Lower lobe of right lung (tissue), 2 donors: ENCODE measurements around the gene PKM. TPM values are rescaled to one million over a fixed set of nuclear protein-coding genes. Genes with fewer than 3 reads are reported as not detected.

Source experiments
- ATAC-seq, 2 donors: fragments of 200-7000 bp; cut with Tn5 transposase; one replicate each; pipeline ENCODE4 v1.9.1; 2020 to 2022; ENCODE audit warnings: mild to moderate bottlenecking in 2 of 2, moderate library complexity in 2 of 2
- DNase-seq: peaks from one replicate; pipeline ENCODE4 v3.0.0-alpha.2; 2020
- H3K27ac ChIP-seq: fragments of 200-600 bp; one replicate; pipeline ENCODE4 v1.8.0; 2022
- H3K27me3 ChIP-seq: fragments of 200-600 bp; one replicate; pipeline ENCODE4 v1.8.0; 2022; ENCODE audit warnings: low read depth
- H3K36me3 ChIP-seq: fragments of 200-600 bp; one replicate; pipeline ENCODE4 v1.8.0; 2022; ENCODE audit warnings: mild to moderate bottlenecking
- H3K4me1 ChIP-seq: fragments of 200-600 bp; one replicate; pipeline ENCODE4 v1.8.0; 2022
- H3K4me3 ChIP-seq: fragments of 200-600 bp; one replicate; pipeline ENCODE4 v1.8.0; 2022; ENCODE audit warnings: mild to moderate bottlenecking
- H3K9me3 ChIP-seq: fragments of 200-600 bp; one replicate; pipeline ENCODE4 v1.8.0; 2022
- CTCF ChIP-seq: fragments of 200-600 bp; IDR thresholded peaks from one replicate; pipeline ENCODE4 v1.8.0; 2022; ENCODE audit warnings: antibody characterized with exemption, mild to moderate bottlenecking
- intact Hi-C: fragments of 100-400 bp; cut with DNase I; formaldehyde crosslinking; loops from one replicate; pipeline ENCODE4 v1.11.0; 2022
- total RNA-seq: library from RNA; stranded (reverse); fragmentation: NEBNext Ultra II Directional; extraction: Animal tissue kit (Norgen Biotek cat#: 25700); gene quantifications from one replicate; pipeline ENCODE4 v1.2.1, GENCODE V29; 2021
- donor health status: DM: no; HTN: yes; CAD: no; lungs with severe emphysema.

PKM gene
- total RNA-seq, 1 donor from 2014 or later = 443 TPM

GRCh38 chr15:72182244-72182643 lies 48.7 kb downstream of the PKM start:
- TF ChIP-seq CTCF = no peak
- ATAC-seq (no peak), DNase-seq (no peak)
- Histone ChIP-seq H3K27ac (no peak overlapping the region), H3K4me3 (no peak overlapping the region), H3K36me3 (no peaks in the 10 kb centered on the region), H3K4me1 (peaks cover 39% of the 10 kb centered on the region), H3K27me3 (peaks cover 11% of the 10 kb centered on the region), H3K9me3 (no peaks in the 10 kb centered on the region)
- intact Hi-C loops = no loop called here

GRCh38 chr15:72180761-72181324 lies 50.1 kb downstream of the PKM start:
- Histone ChIP-seq H3K36me3 (no peaks in the 10 kb centered on the region), H3K4me3 (no peak overlapping the region), H3K27ac (peak overlapping the region; percentile 38), H3K4me1 (peaks cover 39% of the 10 kb centered on the region), H3K9me3 (no peaks in the 10 kb centered on the region), H3K27me3 (peaks cover 11% of the 10 kb centered on the region)
- DNase-seq (no peak), ATAC-seq (no peak)
- no peak for TF ChIP-seq CTCF
- intact Hi-C loops = no loop called here

- no peak for TF ChIP-seq CTCF
- ATAC-seq (peak in 1 of 2 donors; percentile 13), DNase-seq (no peak)
- H3K9me3 ChIP-seq = no peaks in the 10 kb centered on the region
- H3K4me1 ChIP-seq = peaks cover 39% of the 10 kb centered on the region
- H3K27ac ChIP-seq = peak overlapping the region; percentile 38
- H3K4me3 ChIP-seq = no peak overlapping the region
- no peaks in the 10 kb centered on the region for H3K36me3 ChIP-seq
- peaks cover 11% of the 10 kb centered on the region for H3K27me3 ChIP-seq
- intact Hi-C loops = no loop called here
Measured at GRCh38 chr15:72179950-72180581, 50.9 kb downstream of the PKM start.

GRCh38 chr15:72178976-72179585 lies 51.9 kb downstream of the PKM start:
- Histone ChIP-seq H3K4me3 (no peak overlapping the region), H3K27ac (peak overlapping the region; percentile 38), H3K9me3 (no peaks in the 10 kb centered on the region), H3K36me3 (no peaks in the 10 kb centered on the region), H3K4me1 (peaks cover 33% of the 10 kb centered on the region), H3K27me3 (peaks cover 6% of the 10 kb centered on the region)
- DNase-seq (no peak), ATAC-seq (no peak)
- intact Hi-C loops = no loop called here
- TF ChIP-seq CTCF = no peak

GRCh38 chr15:72176743-72177142 lies 54.2 kb downstream of the PKM start:
- Histone ChIP-seq H3K27ac (no peak overlapping the region), H3K4me3 (no peak overlapping the region), H3K36me3 (no peaks in the 10 kb centered on the region), H3K9me3 (no peaks in the 10 kb centered on the region), H3K27me3 (no peaks in the 10 kb centered on the region), H3K4me1 (peaks cover 16% of the 10 kb centered on the region)
- no peak for DNase-seq
- no peak for ATAC-seq
- intact Hi-C loops = no loop called here
- no peak for TF ChIP-seq CTCF
